PC-3 (cell line): Measurements from ENCODE around the gene ACSL6. TPM values are rescaled to one million over a fixed set of nuclear protein-coding genes. Genes with fewer than 3 reads are reported as not detected.

Source experiments
- ATAC-seq: fragments of 200-7000 bp; cut with Tn5 transposase; 2 replicates; pipeline ENCODE4 v1.9.1; 2020; ENCODE audit warnings: mild to moderate bottlenecking, moderate library complexity
- BruUV-seq: library from RNA; stranded (reverse); fragments of 400-500 nt; replicated peaks from 2 replicates; lab custom pipeline; 2021; lab: Mats Ljungman, UMichigan
- CTCF ChIA-PET: fragments of 300-600 bp; sonication (Branson Sonifier 250); formaldehyde crosslinking; loops from one replicate; lab custom pipeline; 2022; ENCODE audit warnings: antibody characterized with exemption; lab: Charles Lee
- POLR2A ChIA-PET: fragments of 300-600 bp; sonication (Branson Sonifier 250); formaldehyde crosslinking; loops from one replicate; lab custom pipeline; 2022; ENCODE audit warnings: antibody characterized with exemption; ENCODE audit not compliant: unreplicated experiment; lab: Charles Lee
- DNase-seq: peaks from one replicate; pipeline ENCODE4 v3.0.0-alpha.2; 2015
- H2AFZ ChIP-seq: fragments of 300-600 bp; sonication (generic); 2 replicates; pipeline ENCODE4 v1.6.0; 2016; ENCODE audit warnings: antibody characterized with exemption, low read length
- H3F3A ChIP-seq: fragments of 300-600 bp; sonication (generic); one replicate; pipeline ENCODE4 v1.6.0; 2017; ENCODE audit warnings: antibody characterized with exemption, low read length, control low read depth, mild to moderate bottlenecking; ENCODE audit not compliant: unreplicated experiment
- H3K27ac ChIP-seq: fragments of 300-600 bp; sonication (generic); 2 replicates; pipeline ENCODE4 v1.5.1; 2016; ENCODE audit warnings: mild to moderate bottlenecking, low read length
- H3K27me3 ChIP-seq: fragments of 300-600 bp; sonication (generic); 2 replicates; pipeline ENCODE4 v1.6.1; 2016; ENCODE audit warnings: low read length, mixed read lengths
- H3K36me3 ChIP-seq: fragments of 300-600 bp; sonication (generic); 2 replicates; pipeline ENCODE4 v1.6.1; 2016; ENCODE audit warnings: low read depth, mixed run types, low read length, mixed read lengths
- H3K4me1 ChIP-seq: fragments of 300-600 bp; sonication (generic); 2 replicates; pipeline ENCODE4 v1.5.1; 2016; ENCODE audit warnings: low read length; ENCODE audit not compliant: insufficient read depth
- H3K4me2 ChIP-seq: fragments of 300-600 bp; sonication (generic); 2 replicates; pipeline ENCODE4 v1.6.0; 2016; ENCODE audit warnings: low read length
- H3K4me3 ChIP-seq: fragments of 300-600 bp; sonication (generic); 2 replicates; pipeline ENCODE4 v1.5.1; 2016; ENCODE audit warnings: mild to moderate bottlenecking, low read length, mixed read lengths
- H3K79me2 ChIP-seq: fragments of 300-600 bp; sonication (generic); 2 replicates; pipeline ENCODE4 v1.6.1; 2017; ENCODE audit warnings: low read length, mixed read lengths
- H3K9ac ChIP-seq: fragments of 300-600 bp; sonication (generic); 2 replicates; pipeline ENCODE4 v1.6.0; 2016; ENCODE audit warnings: mild to moderate bottlenecking, low read length
- H3K9me2 ChIP-seq: fragments of 300-600 bp; sonication (generic); replicated peaks from 2 replicates; pipeline ENCODE4 v1.6.1; 2016; ENCODE audit warnings: mixed run types, low read length, mixed read lengths
- H3K9me3 ChIP-seq: fragments of 300-600 bp; sonication (generic); 2 replicates; pipeline ENCODE4 v1.6.1; 2016; ENCODE audit warnings: low read length, mixed read lengths
- H4K20me1 ChIP-seq: fragments of 300-600 bp; sonication (generic); 2 replicates; pipeline ENCODE4 v1.6.1; 2016; ENCODE audit warnings: low read length, mixed read lengths
- EZH2 ChIP-seq: fragments of 300-600 bp; sonication (generic); IDR thresholded peaks from one replicate; pipeline ENCODE4 v1.6.1; 2017; ENCODE audit warnings: antibody characterized with exemption, mild to moderate bottlenecking, low read length; ENCODE audit not compliant: unreplicated experiment
- EZH2phosphoT487 ChIP-seq: fragments of 300-600 bp; sonication (generic); IDR thresholded peaks from 2 replicates; pipeline ENCODE4 v1.6.1; 2018; ENCODE audit warnings: mild to moderate bottlenecking, antibody characterized with exemption, low read length, borderline replicate concordance
- intact Hi-C: fragments of 100-400 bp; cut with micrococcal nuclease; formaldehyde crosslinking; loops from 2 replicates; pipeline ENCODE4 v1.9.0; 2023
- total RNA-seq: library from RNA; depleted of rRNA; stranded (reverse); fragments of >200 nt; gene quantifications from 2 replicates; pipeline ENCODE4 v1.2.3, GENCODE V29; 2014
- TF ChIP-seq, protein P1 (sequence below): fragments of 300-600 bp; sonication (generic); conservative IDR thresholded peaks from 2 replicates; pipeline ENCODE4 v1.5.1; 2017; ENCODE audit warnings: antibody characterized with exemption, low read depth, mild to moderate bottlenecking, low read length

ACSL6 gene
- total RNA-seq, 1 experiment from 2014 or later, result 0.15 TPM

DNA sequence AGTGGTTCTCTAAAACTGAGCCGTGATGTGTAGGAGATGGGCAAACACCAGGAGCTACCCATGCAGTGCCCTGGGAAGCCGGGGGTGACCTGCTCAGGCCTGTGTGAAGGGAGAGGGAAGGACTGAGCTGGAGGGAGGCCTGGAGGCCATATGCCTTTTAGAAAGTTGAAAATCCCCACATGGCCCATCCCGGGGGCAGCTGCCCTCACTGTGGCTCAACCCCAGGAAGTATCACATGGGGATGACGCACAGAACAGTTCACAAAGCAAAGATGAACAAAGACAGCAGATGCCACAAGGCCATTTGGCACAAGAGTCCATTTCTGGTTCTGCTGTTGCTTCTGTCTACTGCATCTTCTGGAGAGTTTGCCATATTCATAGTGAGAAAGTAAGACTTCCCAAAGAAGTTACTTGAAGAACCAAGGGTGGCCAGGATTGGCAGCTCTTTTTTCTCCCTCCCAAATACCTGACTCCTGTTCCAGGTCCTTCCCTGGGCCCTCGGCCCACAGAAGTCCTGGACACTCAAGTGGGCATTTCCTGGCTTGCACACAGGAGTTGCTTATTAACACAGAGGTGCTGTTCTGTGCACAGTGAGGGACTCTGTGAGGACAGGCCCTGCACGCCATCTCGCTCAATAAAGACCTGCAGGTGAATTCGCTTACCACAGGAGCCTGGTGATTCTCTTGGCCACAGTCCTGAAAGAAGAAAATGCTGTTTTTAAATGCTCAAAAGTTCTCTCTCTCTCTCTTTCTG is 25.1 kb downstream of the ACSL6 start:
- intact Hi-C loops, result no loop called here
- no peak overlapping the region for H2AFZ ChIP-seq

DNA sequence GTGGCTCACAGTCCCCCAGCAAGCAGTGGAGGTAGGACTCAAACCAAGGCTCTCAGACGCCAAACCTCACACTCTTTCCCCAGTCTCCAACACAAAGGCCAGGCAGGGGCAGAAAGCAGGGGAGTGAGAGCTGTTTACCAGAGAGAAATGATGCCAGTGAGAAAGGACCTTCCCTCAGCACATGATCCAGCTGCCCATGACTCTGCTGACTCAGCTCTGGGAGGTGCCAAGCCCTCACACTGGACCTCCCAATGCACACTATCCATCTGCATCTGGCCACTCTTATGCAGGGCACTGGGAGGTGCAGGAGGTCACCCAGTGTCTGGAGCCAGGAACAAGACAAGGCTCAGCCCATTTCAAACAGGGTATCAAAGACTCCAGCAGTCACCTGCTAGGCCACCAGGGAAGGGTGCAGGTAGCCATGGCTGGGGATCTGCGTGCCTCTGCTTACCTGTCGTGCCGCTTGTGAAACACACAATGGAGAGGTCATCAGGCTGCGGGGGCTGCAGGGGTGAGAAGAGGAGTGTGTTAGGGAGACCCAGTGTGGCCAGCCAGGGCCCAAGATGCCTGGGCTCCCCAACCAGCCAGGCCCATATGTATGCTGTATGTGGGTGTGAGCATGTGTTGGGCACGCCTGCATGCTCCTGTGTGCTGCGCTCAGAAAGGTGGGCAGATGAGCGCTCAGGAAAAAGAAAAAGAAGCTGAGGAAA is 26.3 kb downstream of the ACSL6 start:
- POLR2A ChIA-PET, result no interaction called here
- no peak overlapping the region for H3K9ac ChIP-seq
- no peak overlapping the region for H3K27ac ChIP-seq
- TF ChIP-seq EZH2phosphoT487 (no peak), EZH2 (no peak)
- TF ChIP-seq, protein P1, sequence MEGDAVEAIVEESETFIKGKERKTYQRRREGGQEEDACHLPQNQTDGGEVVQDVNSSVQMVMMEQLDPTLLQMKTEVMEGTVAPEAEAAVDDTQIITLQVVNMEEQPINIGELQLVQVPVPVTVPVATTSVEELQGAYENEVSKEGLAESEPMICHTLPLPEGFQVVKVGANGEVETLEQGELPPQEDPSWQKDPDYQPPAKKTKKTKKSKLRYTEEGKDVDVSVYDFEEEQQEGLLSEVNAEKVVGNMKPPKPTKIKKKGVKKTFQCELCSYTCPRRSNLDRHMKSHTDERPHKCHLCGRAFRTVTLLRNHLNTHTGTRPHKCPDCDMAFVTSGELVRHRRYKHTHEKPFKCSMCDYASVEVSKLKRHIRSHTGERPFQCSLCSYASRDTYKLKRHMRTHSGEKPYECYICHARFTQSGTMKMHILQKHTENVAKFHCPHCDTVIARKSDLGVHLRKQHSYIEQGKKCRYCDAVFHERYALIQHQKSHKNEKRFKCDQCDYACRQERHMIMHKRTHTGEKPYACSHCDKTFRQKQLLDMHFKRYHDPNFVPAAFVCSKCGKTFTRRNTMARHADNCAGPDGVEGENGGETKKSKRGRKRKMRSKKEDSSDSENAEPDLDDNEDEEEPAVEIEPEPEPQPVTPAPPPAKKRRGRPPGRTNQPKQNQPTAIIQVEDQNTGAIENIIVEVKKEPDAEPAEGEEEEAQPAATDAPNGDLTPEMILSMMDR, result no peak
- DNase-seq, result no peak
- no TSS peak for BruUV-seq
- no peaks in the 10 kb centered on the region for H3K27me3 ChIP-seq
- no peaks in the 10 kb centered on the region for H3K36me3 ChIP-seq
- H4K20me1 ChIP-seq, result no peaks in the 10 kb centered on the region
- intact Hi-C loops, result no loop called here
- no peaks in the 10 kb centered on the region for H3K9me2 ChIP-seq
- H3K79me2 ChIP-seq, result no peaks in the 10 kb centered on the region
- no peak overlapping the region for H3K4me3 ChIP-seq
- H2AFZ ChIP-seq, result no peak overlapping the region
- H3K4me2 ChIP-seq, result no peak overlapping the region
- H3K9me3 ChIP-seq, result no peaks in the 10 kb centered on the region
- no peaks in the 10 kb centered on the region for H3K4me1 ChIP-seq
- CTCF ChIA-PET, result no interaction called here
- no peak for ATAC-seq
- no peaks in the 10 kb centered on the region for H3F3A ChIP-seq

More for the DNA sequence above, 25.1 kb downstream of the ACSL6 start:
- Histone ChIP-seq H3K4me1 (no peaks in the 10 kb centered on the region), H4K20me1 (no peaks in the 10 kb centered on the region), H3K4me3 (no peak overlapping the region), H3K27ac (no peak overlapping the region), H3K4me2 (no peak overlapping the region), H3K9ac (no peak overlapping the region), H3K79me2 (no peaks in the 10 kb centered on the region), H3K9me2 (no peaks in the 10 kb centered on the region), H3K36me3 (no peaks in the 10 kb centered on the region), H3K9me3 (no peaks in the 10 kb centered on the region), H3K27me3 (no peaks in the 10 kb centered on the region), H3F3A (no peaks in the 10 kb centered on the region)
- BruUV-seq, result no TSS peak
- POLR2A ChIA-PET, result no interaction called here
- DNase-seq (no peak), ATAC-seq (no peak)
- TF ChIP-seq, protein P1, result no peak
- no peak for TF ChIP-seq EZH2
- TF ChIP-seq EZH2phosphoT487, result no peak
- CTCF ChIA-PET, result no interaction called here

DNA sequence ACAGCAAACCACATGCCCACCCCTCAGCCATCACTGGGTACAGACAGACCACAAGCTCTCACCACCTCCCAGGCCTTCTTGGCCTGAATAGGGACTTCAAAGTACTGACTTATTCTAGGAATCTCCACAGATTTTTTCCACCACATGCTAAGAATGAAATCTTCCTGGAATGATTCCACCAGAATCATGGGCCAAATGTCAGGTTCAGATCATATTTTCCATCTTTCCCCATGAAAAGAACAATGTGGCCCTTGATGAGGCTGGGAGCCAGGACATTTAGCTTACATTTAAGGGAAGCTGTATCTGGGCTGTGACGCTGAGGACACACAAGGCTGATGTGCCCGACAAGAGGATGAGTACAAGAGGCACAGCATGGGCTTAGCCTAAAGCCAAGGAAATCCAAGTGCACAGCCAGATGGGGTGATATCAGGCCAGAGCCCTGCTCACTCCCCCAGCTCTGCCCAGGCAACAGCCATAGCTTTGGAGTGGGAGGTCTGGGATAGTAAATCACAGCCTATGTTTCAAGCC is 28.1 kb downstream of the ACSL6 start:
- no peaks in the 10 kb centered on the region for H3K27me3 ChIP-seq
- H3K9ac ChIP-seq, result no peak overlapping the region
- H3K36me3 ChIP-seq, result no peaks in the 10 kb centered on the region
- no peak overlapping the region for H3K27ac ChIP-seq
- H3K4me2 ChIP-seq, result no peak overlapping the region
- H3K79me2 ChIP-seq, result no peaks in the 10 kb centered on the region
- DNase-seq (no peak), ATAC-seq (no peak)
- H3K9me2 ChIP-seq, result no peaks in the 10 kb centered on the region
- CTCF ChIA-PET, result no interaction called here
- H3K4me3 ChIP-seq, result no peak overlapping the region
- H3K9me3 ChIP-seq, result no peaks in the 10 kb centered on the region
- H2AFZ ChIP-seq, result no peak overlapping the region
- POLR2A ChIA-PET, result no interaction called here
- intact Hi-C loops, result no loop called here
- no TSS peak for BruUV-seq
- H3K4me1 ChIP-seq, result no peaks in the 10 kb centered on the region
- no peaks in the 10 kb centered on the region for H3F3A ChIP-seq
- TF ChIP-seq, protein P1, result no peak
- no peak for TF ChIP-seq EZH2phosphoT487
- TF ChIP-seq EZH2, result no peak
- H4K20me1 ChIP-seq, result no peaks in the 10 kb centered on the region
